ENCODE results near the gene CCNYL1.

CCNYL1 gene

DNA sequence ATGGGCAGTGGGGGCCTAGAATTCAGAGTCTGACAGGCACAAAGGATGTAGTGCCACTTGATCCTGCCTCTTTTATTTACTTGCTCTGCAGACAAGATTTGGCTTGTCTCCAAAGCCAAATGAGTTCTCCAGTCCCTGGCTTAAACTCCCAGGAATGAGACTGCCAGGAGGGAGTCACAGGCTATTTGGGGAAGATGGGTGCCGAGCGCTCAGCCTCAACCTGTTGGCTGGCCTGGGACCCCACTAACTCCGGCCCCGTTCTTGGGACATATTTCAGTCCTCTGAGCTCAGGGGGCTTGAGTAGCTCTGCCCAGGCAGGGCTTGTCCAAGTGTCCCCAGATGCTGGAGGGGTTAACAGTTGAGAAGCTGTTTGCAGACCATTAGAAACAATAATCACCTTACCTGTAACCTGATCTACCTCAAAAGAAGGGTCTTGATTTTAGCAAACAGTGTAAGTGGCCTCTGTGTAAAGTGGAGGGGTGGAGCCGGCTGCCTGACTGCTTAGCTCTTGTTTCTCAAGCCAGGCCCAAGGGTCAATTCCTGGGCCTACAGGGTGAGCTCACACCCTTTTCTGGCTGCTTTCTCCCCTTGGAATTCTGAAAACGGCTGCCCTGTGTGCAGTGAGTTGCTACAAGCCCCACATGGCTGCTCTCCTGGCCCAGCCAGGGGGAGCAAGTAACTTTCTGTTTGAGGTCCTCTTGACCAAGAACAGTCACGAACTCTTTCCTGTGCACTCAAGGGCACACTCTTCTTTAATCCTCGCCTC is 85.3 kb downstream of the CCNYL1 start:
- DNase-seq, result no peak

DNA sequence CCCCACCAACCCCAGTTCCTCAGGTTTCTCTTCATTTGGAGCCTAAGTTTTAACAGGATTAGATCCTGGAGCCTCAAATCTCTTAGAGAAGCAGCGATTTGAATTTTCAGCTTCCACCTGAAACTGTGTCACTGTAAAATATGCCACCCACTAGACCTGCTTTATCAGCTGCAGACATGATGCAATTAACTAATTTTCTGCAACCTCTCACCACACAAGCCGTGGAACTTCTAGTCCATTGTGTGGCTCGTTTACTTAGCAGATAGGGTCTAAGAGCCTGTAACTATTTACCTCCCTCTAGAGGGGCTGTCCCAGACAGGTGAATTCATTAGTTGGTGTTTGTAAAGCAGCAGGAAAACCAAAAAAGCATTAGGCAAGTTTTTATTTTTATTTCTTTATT is 89.8 kb downstream of the CCNYL1 start:
- no peak for DNase-seq

DNA sequence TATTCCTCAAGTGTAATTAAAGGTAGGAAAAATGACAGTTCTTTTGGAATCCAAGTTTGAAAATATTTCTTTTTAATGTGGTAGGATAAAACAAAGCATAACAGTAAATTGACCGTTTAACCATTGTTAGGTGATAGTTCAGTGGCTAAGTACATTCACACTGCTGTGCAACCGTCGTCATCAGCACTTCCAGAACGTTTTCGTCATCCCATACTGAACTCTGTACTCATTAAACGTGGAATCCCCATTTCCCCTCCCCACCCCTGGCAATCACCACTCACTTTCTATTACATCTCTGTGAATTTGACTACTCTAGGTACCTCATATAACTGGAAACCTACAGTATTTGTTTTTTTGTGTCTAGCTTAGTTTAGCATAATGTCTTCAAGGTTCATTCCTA is 91.2 kb downstream of the CCNYL1 start:
- DNase-seq, result no peak

Data from suppressor macrophage treated with lipopolysaccharide for 1 hour (primary cell).